Ovary (tissue), 9 donors: Measurements from ENCODE around the gene EPHA1. TPM values are rescaled to one million over a fixed set of nuclear protein-coding genes. Genes with fewer than 3 reads are reported as not detected.
"Not testable (repeated sequence)": the region's sequence is repeated elsewhere in the genome, so short reads cannot be mapped to it uniquely, and the experiment has no call there.

Experiments
- DNase-seq, 5 donors: peaks; one replicate each; pipeline ENCODE4 v3.0.0-alpha.2; 2019 to 2020
- H3K27ac ChIP-seq, 2 donors: fragments of 200-600 bp; one replicate each; pipeline versions ENCODE4 v1.5.1 to v1.8.0; 2019 to 2022
- H3K27me3 ChIP-seq: fragments of 200-600 bp; one replicate; pipeline ENCODE4 v1.8.0; 2022
- H3K36me3 ChIP-seq: fragments of 200-600 bp; sonication (generic); one replicate; pipeline ENCODE4 v1.5.1; 2019
- H3K4me1 ChIP-seq: one replicate; pipeline ENCODE4 v1.8.1; 2013; ENCODE audit warnings: mild to moderate bottlenecking, moderate library complexity; ENCODE audit not compliant: insufficient read depth
- H3K4me3 ChIP-seq: fragments of 200-600 bp; sonication (generic); one replicate; pipeline ENCODE4 v1.5.1; 2017
- H3K9me3 ChIP-seq, 2 donors: fragments of 200-600 bp in 1 of 2; sonication (generic) in 1 of 2; one replicate each; pipeline versions ENCODE4 v1.5.1 to v1.8.1; 2013 to 2019; ENCODE audit warnings: mild to moderate bottlenecking in 1 of 2, moderate library complexity in 1 of 2
- CTCF ChIP-seq, 3 donors: fragments of 450-650 bp in 2 of 3; fragments of 200-600 bp in 1 of 3; IDR thresholded peaks; one replicate each; pipeline versions ENCODE4 v1.5.1 to v1.8.0; 2016 to 2022; ENCODE audit warnings: antibody characterized with exemption in 3 of 3, mild to moderate bottlenecking in 1 of 3
- EP300 ChIP-seq: sonication (generic); formaldehyde crosslinking; IDR thresholded peaks from one replicate; pipeline ENCODE4 v1.6.1; 2017; ENCODE audit warnings: antibody characterized with exemption
- POLR2A ChIP-seq: fragments of 450-650 bp; IDR thresholded peaks from one replicate; pipeline ENCODE4 v1.6.1; 2017; ENCODE audit warnings: antibody characterized with exemption, mild to moderate bottlenecking, moderate library complexity
- WGBS, 3 donors: extraction: QIAGEN DNeasy Blood & Tissue Kit in 1 of 3; methylation state at CpG; one replicate each; pipeline versions ENCODE4 v1.1.5 to v1.1.7; 2013 to 2017; 5-methylcytosine and 5-hydroxymethylcytosine counted together
- intact Hi-C, 4 donors: fragments of 100-400 bp; cut with DNase I; formaldehyde crosslinking; loops; one replicate each; pipeline versions ENCODE4 v1.11.0 to v1.15.1; 2022 to 2023
- polyA plus RNA-seq, 2 donors: library from polyadenylated mRNA; stranded (reverse); fragments of 200-250 nt in 1 of 2; fragments of 350-450 nt in 1 of 2; fragmentation: Illumina TruSeq in 1 of 2; extraction: RNeasy Lipid Tissue Mini Kit (QIAGEN cat#74804) in 1 of 2; gene quantifications; one replicate each; pipeline ENCODE4 v1.2.3, GENCODE V29; 2013 to 2014
- total RNA-seq, 7 donors: library from RNA; depleted of rRNA in 2 of 7; stranded (reverse); fragments of >200 nt in 2 of 7; fragmentation: NEBNext Ultra II Directional in 3 of 7; extraction: Animal tissue kit (Norgen Biotek cat#: 25700) in 3 of 7; gene quantifications; one replicate each; pipeline versions ENCODE4 v1.1.0 to v1.2.4, GENCODE V29; 2016 to 2023
- donor health status: DM: no; HTN: no; CAD: no; lungs with moderate emphysema.
- donor health status: DM: no; HTN: no; CAD: no.
- donor health status: Bipolar disorder and iron deficiency.
- donor health status: DM: yes; HTN: yes; CAD: no.
- donor health status: DM: no; HTN: no; CAD: no.
- donor health status: DM: yes; HTN: yes; CAD: no.

Gene EPHA1
- total and polyA plus RNA-seq, 9 donors = 0.21 to 21.3 (median 1.7) TPM; not detected in 1

- Histone ChIP-seq H3K4me1 (no peaks in the 10 kb centered on the region), H3K36me3 (no peaks in the 10 kb centered on the region), H3K27ac (no peak overlapping the region), H3K4me3 (no peak overlapping the region), H3K27me3 (no peaks in the 10 kb centered on the region), H3K9me3 (no peaks in the 10 kb centered on the region)
- no peak for DNase-seq
- TF ChIP-seq CTCF (IDR thresholded peaks at IDR 0.05) = no peak
- TF ChIP-seq POLR2A = no peak
- TF ChIP-seq EP300 = no peak
- 74 to 80% (median 74%) methylated on average over 8 of the region's 8 CpGs for WGBS, 3 donors
- intact Hi-C loops = loop anchor here (5.0 to 10.0 kb wide), 4 partner anchors 39 to 179 kb away; partner anchors contain the start of gene GSTK1 (in 1 of the 4)
Measured at GRCh38 chr7:143415742-143416397, 7.2 kb upstream of the EPHA1 start.

DNA sequence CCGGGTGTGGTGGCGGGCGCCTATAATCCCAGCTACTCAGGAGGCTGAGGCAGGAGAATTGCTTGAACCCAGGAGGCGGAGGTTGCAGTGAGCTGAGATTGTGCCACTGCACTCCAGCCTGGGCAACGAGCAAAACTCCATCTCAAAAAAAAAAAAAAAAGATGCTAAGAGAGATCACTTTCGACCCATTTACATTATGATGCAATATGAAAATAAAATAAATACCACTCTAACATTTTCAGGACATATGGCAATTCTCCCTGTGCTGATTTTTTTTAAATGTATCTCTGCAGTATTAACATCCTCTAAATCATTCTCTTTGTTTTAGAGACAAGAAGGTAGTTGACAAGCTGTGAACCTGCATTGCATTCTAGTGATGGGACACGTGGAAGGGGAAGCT lies 6.6 kb upstream of the EPHA1 start:
- 79 to 87% (median 84%) methylated on average over 7 of the region's 7 CpGs for WGBS, 3 donors
- H3K27ac ChIP-seq, H3K27me3 ChIP-seq, DNase-seq, H3K4me1 ChIP-seq, H3K9me3 ChIP-seq, H3K36me3 ChIP-seq, H3K4me3 ChIP-seq: not testable (repeated sequence)
- intact Hi-C loops = loop anchor here (5.0 to 10.0 kb wide), 4 partner anchors 38 to 178 kb away; partner anchors contain the start of gene GSTK1 (in 1 of the 4)

DNA sequence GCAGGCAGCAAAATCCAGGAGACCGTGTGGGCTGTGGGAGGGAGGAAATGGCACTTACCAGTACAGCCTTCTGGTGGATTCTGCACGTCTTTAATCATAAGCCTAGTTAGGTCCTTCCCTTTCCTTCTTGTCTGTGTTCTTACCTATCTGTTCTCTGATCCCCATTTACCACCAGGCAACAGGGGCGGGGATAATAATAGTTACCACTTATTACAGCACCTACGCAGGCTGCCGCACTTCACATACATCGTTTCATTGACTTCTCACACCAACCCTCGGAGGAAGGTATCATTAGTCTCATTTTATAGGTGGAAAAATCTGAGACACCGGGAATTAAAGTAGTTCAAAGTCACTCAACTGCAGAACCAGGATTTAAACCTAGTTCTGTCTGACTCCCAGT lies 4.5 kb upstream of the EPHA1 start:
- Histone ChIP-seq H3K9me3 (no peaks in the 10 kb centered on the region), H3K4me1 (peaks cover 3% of the 10 kb centered on the region), H3K27me3 (no peaks in the 10 kb centered on the region), H3K4me3 (no peak overlapping the region), H3K36me3 (no peaks in the 10 kb centered on the region), H3K27ac (no peak overlapping the region)
- DNase-seq = no peak
- 91 to 96% (median 92%) methylated on average over 8 of the region's 8 CpGs for WGBS, 3 donors
- TF ChIP-seq EP300 (no peak), POLR2A (no peak), CTCF (IDR thresholded peaks at IDR 0.05) (no peak)
- intact Hi-C loops = loop anchor here in 1 of 4 donors (10.0 kb wide), 1 partner anchor 148 kb away; the partner anchor contains the start of gene GSTK1

DNA sequence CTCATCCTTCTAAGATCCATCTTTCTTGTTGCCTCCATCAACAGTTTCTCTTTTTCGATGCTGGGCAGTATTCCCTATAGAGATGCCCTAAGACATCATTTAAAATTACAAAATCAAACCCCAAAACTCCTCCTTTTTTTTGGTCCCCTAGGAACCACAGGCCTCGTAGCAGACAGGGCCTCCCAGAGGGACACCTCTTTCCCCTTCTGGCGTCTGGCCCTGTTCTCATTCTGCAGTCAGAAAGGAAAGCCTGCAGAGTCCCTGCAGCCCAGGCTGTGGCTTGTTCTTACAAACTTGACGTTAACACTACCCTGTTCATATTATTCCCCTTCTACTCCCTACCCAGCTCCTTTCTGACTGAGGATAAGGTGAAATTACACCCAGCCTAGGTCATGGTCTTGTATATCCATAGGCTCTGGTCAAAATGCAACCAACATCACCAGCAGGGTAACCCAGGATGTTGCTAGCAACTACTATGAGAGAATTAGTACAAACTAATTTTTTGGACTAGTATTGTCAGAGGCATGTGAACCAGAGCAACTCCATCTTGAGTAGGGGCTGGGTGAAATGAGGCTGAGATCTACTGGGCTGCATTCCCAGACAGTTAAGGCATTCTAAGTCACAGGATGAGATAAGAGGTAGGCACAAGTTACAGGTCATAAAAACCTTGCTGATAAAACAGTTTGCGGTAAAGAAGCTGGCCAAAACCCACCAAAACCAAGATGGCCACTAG lies 3.5 kb upstream of the EPHA1 start:
- Histone ChIP-seq H3K4me1 (peaks cover 3% of the 10 kb centered on the region), H3K9me3 (no peaks in the 10 kb centered on the region), H3K36me3 (no peaks in the 10 kb centered on the region), H3K27ac (no peak overlapping the region), H3K27me3 (no peaks in the 10 kb centered on the region), H3K4me3 (no peak overlapping the region)
- DNase-seq = no peak
- TF ChIP-seq CTCF (IDR thresholded peaks at IDR 0.05) (no peak), EP300 (no peak), POLR2A (no peak)
- intact Hi-C loops = loop anchor here in 1 of 4 donors (10.0 kb wide), 1 partner anchor 147 kb away; the partner anchor contains the start of gene GSTK1
- WGBS, 3 donors = 77 to 86% (median 80%) methylated on average over 5 of the region's 5 CpGs
